H1 (cell line): ENCODE data around the gene CMBL. TPM values are rescaled to one million over a fixed set of nuclear protein-coding genes. Genes with fewer than 3 reads are reported as not detected.

Source experiments
- CTCF ChIA-PET: fragments of 300-600 bp; sonication (Branson Sonifier 250); formaldehyde crosslinking; loops from one replicate; lab custom pipeline; 2021; ENCODE audit not compliant: partially characterized antibody; lab: Charles Lee
- POLR2A ChIA-PET: fragments of 300-600 bp; sonication (Branson Sonifier 250); formaldehyde crosslinking; loops from one replicate; lab custom pipeline; 2021; ENCODE audit warnings: inconsistent platforms; ENCODE audit not compliant: partially characterized antibody; lab: Charles Lee
- DNase-seq, 2 experiments: peaks; one replicate each; pipeline versions ENCODE4 v3.0.0 to v3.0.0-alpha.2; 2010 to 2022; ENCODE audit warnings: low spot score in 2 of 2, low read depth in 1 of 2, mixed read lengths in 1 of 2
- FAIRE-seq: peaks from 2 replicates; lab custom pipeline; 2011; peaks lifted over from hg19 to GRCh38; lab: Jason Lieb, UNC
- H2AFZ ChIP-seq: 2 replicates; pipeline ENCODE4 v1.8.1; 2012; ENCODE audit warnings: low read length, inconsistent platforms
- H2AK5ac ChIP-seq: 2 replicates; pipeline ENCODE4 v1.6.1; 2013; ENCODE audit warnings: low read depth, low read length
- H2BK120ac ChIP-seq: replicated peaks from 2 replicates; pipeline ENCODE3; 2013; ENCODE audit warnings: low read depth, low read length, inconsistent platforms
- H2BK12ac ChIP-seq: 2 replicates; pipeline ENCODE4 v1.6.1; 2013; ENCODE audit warnings: low read depth, low read length
- H2BK15ac ChIP-seq: 2 replicates; pipeline ENCODE4 v1.6.1; 2013; ENCODE audit warnings: low read length
- H2BK20ac ChIP-seq: 2 replicates; pipeline ENCODE4 v1.6.1; 2013; ENCODE audit warnings: low read length
- H2BK5ac ChIP-seq: 2 replicates; pipeline ENCODE4 v1.6.1; 2013; ENCODE audit warnings: low read depth, low read length
- H3K14ac ChIP-seq: 2 replicates; pipeline ENCODE4 v1.6.1; 2013; ENCODE audit warnings: inconsistent platforms; ENCODE audit not compliant: insufficient read length
- H3K18ac ChIP-seq: 2 replicates; pipeline ENCODE4 v1.6.1; 2013; ENCODE audit warnings: low read length; ENCODE audit errors: extremely low read depth
- H3K23ac ChIP-seq: 2 replicates; pipeline ENCODE4 v1.6.1; 2013; ENCODE audit warnings: inconsistent platforms; ENCODE audit not compliant: insufficient read length
- H3K23me2 ChIP-seq: 2 replicates; pipeline ENCODE4 v1.6.1; 2013; ENCODE audit warnings: low read depth, low read length
- H3K27ac ChIP-seq: 2 replicates; pipeline ENCODE4 v1.6.1; 2011; ENCODE audit warnings: low read depth, low read length, inconsistent platforms
- H3K27me3 ChIP-seq, 4 experiments: replicated peaks in 1 of 4; 1 replicate in 1 of 4; 2 replicates in 3 of 4; pipeline versions ENCODE4 v1.6.1 to v1.8.1; 2011 to 2013; ENCODE audit warnings: low read length in 3 of 4, mild to moderate bottlenecking in 3 of 4, inconsistent platforms in 2 of 4, mixed read lengths in 2 of 4, moderate library complexity in 1 of 4; ENCODE audit not compliant: control insufficient read depth in 3 of 4, insufficient read depth in 3 of 4; ENCODE audit errors: extremely low read depth in 1 of 4
- H3K36me3 ChIP-seq, 4 experiments: 2 replicates each; pipeline versions ENCODE4 v1.6.1 to v1.8.1; 2011 to 2013; ENCODE audit warnings: mild to moderate bottlenecking in 4 of 4, low read length in 3 of 4, moderate library complexity in 2 of 4, control low read depth in 1 of 4, inconsistent platforms in 1 of 4; ENCODE audit not compliant: insufficient read depth in 4 of 4, control insufficient read depth in 2 of 4
- H3K4ac ChIP-seq: replicated peaks from 2 replicates; pipeline ENCODE3; 2013; ENCODE audit warnings: low read length, low read depth, mixed read lengths, inconsistent platforms; ENCODE audit not compliant: insufficient read length
- H3K4me1 ChIP-seq, 4 experiments: replicated peaks in 1 of 4; 1 replicate in 1 of 4; 2 replicates in 3 of 4; pipeline versions ENCODE4 v1.6.1 to v1.8.1; 2011 to 2013; ENCODE audit warnings: low read length in 3 of 4, inconsistent platforms in 2 of 4, mixed read lengths in 1 of 4; ENCODE audit not compliant: insufficient read depth in 4 of 4, control insufficient read depth in 3 of 4
- H3K4me2 ChIP-seq, 2 experiments: 2 replicates each; pipeline versions ENCODE4 v1.6.1 to v1.8.1; 2011 to 2013; ENCODE audit warnings: low read depth in 2 of 2, low read length in 2 of 2, control low read depth in 1 of 2, inconsistent platforms in 1 of 2, mild to moderate bottlenecking in 1 of 2; ENCODE audit not compliant: insufficient read depth in 1 of 2
- H3K4me3 ChIP-seq, 4 experiments: fragments of 200-600, 300-600 bp in 1 of 4; sonication (generic), shearing (Covaris generic), sonication (Bioruptor Twin) in 1 of 4; 2 replicates each; pipeline versions ENCODE4 v1.5.1 to v1.8.1; 2011 to 2016; ENCODE audit warnings: low read length in 4 of 4, low read depth in 3 of 4, control low read depth in 2 of 4, inconsistent platforms in 2 of 4, mild to moderate bottlenecking in 2 of 4, mixed read lengths in 1 of 4, moderate library complexity in 1 of 4; ENCODE audit not compliant: insufficient read depth in 2 of 4; ENCODE audit errors: extremely low read depth in 1 of 4
- H3K56ac ChIP-seq: replicated peaks from 2 replicates; pipeline ENCODE3; 2013; ENCODE audit warnings: low read depth, mild to moderate bottlenecking, mixed read lengths, low read length, inconsistent platforms; ENCODE audit not compliant: insufficient read length
- H3K79me1 ChIP-seq: 2 replicates; pipeline ENCODE4 v1.6.1; 2013; ENCODE audit warnings: low read depth, low read length, control low read depth
- H3K79me2 ChIP-seq, 2 experiments: 2 replicates each; pipeline versions ENCODE4 v1.6.1 to v1.8.1; 2012 to 2013; ENCODE audit warnings: low read length in 2 of 2, mild to moderate bottlenecking in 2 of 2, inconsistent platforms in 1 of 2; ENCODE audit not compliant: insufficient read depth in 2 of 2, control insufficient read depth in 1 of 2
- H3K9ac ChIP-seq, 4 experiments: replicated peaks in 1 of 4; 1 replicate in 1 of 4; 2 replicates in 3 of 4; pipeline versions ENCODE4 v1.6.1 to v1.8.1; 2011 to 2013; ENCODE audit warnings: low read depth in 3 of 4, low read length in 3 of 4, control low read depth in 2 of 4, mild to moderate bottlenecking in 2 of 4, moderate library complexity in 2 of 4, inconsistent platforms in 1 of 4; ENCODE audit errors: extremely low read depth in 1 of 4
- H3K9me3 ChIP-seq, 2 experiments: 2 replicates each; pipeline versions ENCODE4 v1.6.1 to v1.8.1; 2012 to 2013; ENCODE audit warnings: mild to moderate bottlenecking in 2 of 2, moderate library complexity in 2 of 2, control low read depth in 1 of 2, inconsistent platforms in 1 of 2, low read depth in 1 of 2, low read length in 1 of 2, mixed read lengths in 1 of 2; ENCODE audit not compliant: insufficient read depth in 2 of 2
- H4K20me1 ChIP-seq, 2 experiments: replicated peaks in 1 of 2; 2 replicates each; pipeline versions ENCODE3 to v1.8.1; 2011 to 2013; ENCODE audit warnings: inconsistent platforms in 2 of 2, low read length in 2 of 2, mild to moderate bottlenecking in 1 of 2; ENCODE audit not compliant: insufficient read depth in 2 of 2, control insufficient read depth in 1 of 2
- H4K5ac ChIP-seq: 2 replicates; pipeline ENCODE4 v1.6.1; 2013; ENCODE audit warnings: low read length, low read depth, mixed read lengths, inconsistent platforms; ENCODE audit not compliant: insufficient read length
- H4K8ac ChIP-seq: 2 replicates; pipeline ENCODE4 v1.8.0; 2013; ENCODE audit warnings: mild to moderate bottlenecking, moderate library complexity, low read length, inconsistent platforms; ENCODE audit not compliant: insufficient read depth; ENCODE audit errors: extremely low read depth
- H4K91ac ChIP-seq: replicated peaks from 2 replicates; pipeline ENCODE3; 2013; ENCODE audit warnings: low read length, mixed read lengths, inconsistent platforms; ENCODE audit not compliant: insufficient read length
- ATF2 ChIP-seq: IDR thresholded peaks from 2 replicates; pipeline ENCODE4 v1.6.1; 2012; ENCODE audit warnings: low read length, inconsistent platforms
- KDM1A ChIP-seq: fragments of 200-600, 300-600 bp; sonication (generic); IDR thresholded peaks from 2 replicates; pipeline ENCODE4 v1.7.1; 2016; ENCODE audit warnings: mild to moderate bottlenecking, low read length, borderline replicate concordance
- RXRA ChIP-seq: IDR thresholded peaks from 2 replicates; pipeline ENCODE4 v1.6.1; 2011; ENCODE audit warnings: low read depth, mild to moderate bottlenecking, low read length, moderate library complexity; ENCODE audit not compliant: insufficient read depth
- WGBS, 2 experiments: shearing (Covaris generic) in 1 of 2; methylation state at CpG; one replicate each; pipeline versions ENCODE4 v1.1.6 to v1.1.7; 2013 to 2015; ENCODE audit warnings: low lambda C conversion rate in 2 of 2, mixed read lengths in 2 of 2, inconsistent platforms in 1 of 2, low coverage in 1 of 2, missing lambda C conversion rate in 1 of 2; ENCODE audit not compliant: insufficient replicate concordance in 2 of 2, insufficient coverage in 1 of 2, insufficient read length in 1 of 2; ENCODE audit errors: extremely low coverage in 1 of 2, missing lambda C conversion rate in 1 of 2; 5-methylcytosine and 5-hydroxymethylcytosine counted together
- polyA plus RNA-seq, 7 experiments: library from polyadenylated mRNA; depleted of rRNA in 3 of 7; stranded (reverse) in 5 of 7; unstranded in 2 of 7; fragments of >200 nt in 5 of 7; fragments of 200-250 nt in 2 of 7; gene quantifications; 1 replicate in 5 of 7; 2 replicates in 1 of 7; 4 replicates in 1 of 7; pipeline versions ENCODE4 v1.2.1 to v1.2.3, GENCODE V29; 2011 to 2013; ENCODE audit warnings: missing spikeins in 2 of 7, mixed read lengths in 2 of 7
- total RNA-seq: library from RNA; stranded (reverse); fragmentation: NEBNext Ultra II Directional; extraction: Animal tissue kit (Norgen Biotek cat#: 25700); gene quantifications from 2 replicates; pipeline ENCODE4 v1.2.1, GENCODE V29; 2021

CMBL gene
- total and polyA plus RNA-seq, 2 of the 8 experiments (the other 6 are each of a cell fraction or from before 2014, with no cell fraction given) = 27.9 to 32.1 TPM

- Histone ChIP-seq H2BK20ac (no peak overlapping the region), H3K9me3 (no peaks in the 10 kb centered on the region), H3K4me2 (no peak overlapping the region), H3K4ac (no peak overlapping the region), H4K91ac (no peak overlapping the region), H3K18ac (no peak overlapping the region), H2AFZ (no peak overlapping the region), H3K36me3 (no peaks in the 10 kb centered on the region), H3K4me3 (no peak overlapping the region), H3K56ac (no peak overlapping the region), H4K5ac (no peak overlapping the region), H3K79me2 (peaks cover 0 to 4% of the 10 kb centered on the region in 2 experiments; a peak in 1 of 4 replicates), H4K20me1 (no peaks in the 10 kb centered on the region), H3K4me1 (peaks cover 0 to 4% (median 0%) of the 10 kb centered on the region in 4 experiments; a peak in 1 of 7 replicates), H4K8ac (no peak overlapping the region), H2BK15ac (no peak overlapping the region), H2BK120ac (no peak overlapping the region), H3K9ac (no peak overlapping the region), H3K14ac (no peak overlapping the region), H2BK12ac (no peak overlapping the region), H3K23ac (no peak overlapping the region), H2BK5ac (no peak overlapping the region)
- ChIA-PET POLR2A (interaction anchor here (1.1 kb wide), 2 partner anchors 16 to 19 kb away, joined by 3 read pairs; no protein-coding TSS in a partner anchor), CTCF (interaction anchor here (0.6 to 1.4 kb wide), 3 partner anchors 13 to 557 kb away, joined by 4 read pairs; no protein-coding TSS in a partner anchor)
- no peak for FAIRE-seq
- 83% methylated on average over 3 of the region's 3 CpGs; no CpG with 5 or more reads in 1 of the 2 experiments for WGBS, 2 experiments
- DNase-seq = no peak
- TF ChIP-seq KDM1A = peak; percentile 61; the same call in 1 of the 2 replicates
- TF ChIP-seq RXRA = no peak
- TF ChIP-seq ATF2 = no peak
- TF ChIP-seq, all 59 proteins: peak for 1
- Histone ChIP-seq H3K79me1 (no peaks in the 10 kb centered on the region), H2AK5ac (no peak overlapping the region), H3K27ac (no peak overlapping the region), H3K27me3 (no peaks in the 10 kb centered on the region), H3K23me2 (no peaks in the 10 kb centered on the region)
Observed at GRCh38 chr5:10293907-10294662, 13.6 kb downstream of the CMBL start.
